ENCODE results near the gene LINGO1.

Gene LINGO1, protein sequence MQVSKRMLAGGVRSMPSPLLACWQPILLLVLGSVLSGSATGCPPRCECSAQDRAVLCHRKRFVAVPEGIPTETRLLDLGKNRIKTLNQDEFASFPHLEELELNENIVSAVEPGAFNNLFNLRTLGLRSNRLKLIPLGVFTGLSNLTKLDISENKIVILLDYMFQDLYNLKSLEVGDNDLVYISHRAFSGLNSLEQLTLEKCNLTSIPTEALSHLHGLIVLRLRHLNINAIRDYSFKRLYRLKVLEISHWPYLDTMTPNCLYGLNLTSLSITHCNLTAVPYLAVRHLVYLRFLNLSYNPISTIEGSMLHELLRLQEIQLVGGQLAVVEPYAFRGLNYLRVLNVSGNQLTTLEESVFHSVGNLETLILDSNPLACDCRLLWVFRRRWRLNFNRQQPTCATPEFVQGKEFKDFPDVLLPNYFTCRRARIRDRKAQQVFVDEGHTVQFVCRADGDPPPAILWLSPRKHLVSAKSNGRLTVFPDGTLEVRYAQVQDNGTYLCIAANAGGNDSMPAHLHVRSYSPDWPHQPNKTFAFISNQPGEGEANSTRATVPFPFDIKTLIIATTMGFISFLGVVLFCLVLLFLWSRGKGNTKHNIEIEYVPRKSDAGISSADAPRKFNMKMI

DNA sequence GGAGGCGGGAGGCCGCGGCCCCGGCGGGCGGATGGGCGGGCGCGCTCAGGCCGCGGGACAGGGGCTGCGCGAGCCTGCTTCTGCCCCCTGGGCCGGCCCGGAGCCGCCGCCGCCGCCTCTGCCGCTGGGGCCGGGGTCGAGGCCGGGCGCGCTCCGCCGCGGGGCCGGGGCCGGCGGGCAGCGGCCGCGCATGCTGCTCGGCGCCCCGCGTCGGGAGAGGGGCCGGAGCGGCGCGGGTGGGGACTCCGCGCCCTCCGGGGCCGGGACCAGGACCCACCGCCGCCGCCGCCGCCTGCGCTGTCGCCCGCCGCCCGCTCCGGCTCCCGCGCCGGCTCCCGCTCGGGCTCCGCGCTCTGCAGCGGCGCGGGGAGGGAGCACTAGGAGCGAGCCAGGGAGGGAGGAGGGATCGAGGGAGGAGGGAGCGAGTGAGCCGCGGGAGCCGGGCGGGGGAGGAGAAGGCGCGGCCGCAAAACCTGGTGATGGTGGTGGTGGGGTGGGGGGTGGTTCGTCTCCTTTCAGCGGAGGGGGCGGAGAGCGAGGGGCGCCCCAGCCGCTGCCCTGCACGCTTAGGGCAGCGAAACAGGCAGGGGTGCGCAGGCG lies at the start of gene LINGO1:
Gene LINGO1 (minus strand): TSS at position 379 of the 600 bp plus-strand sequence. CDS start 597 bp downstream, outside the sequence.
- DNase-seq = no peak

DNA sequence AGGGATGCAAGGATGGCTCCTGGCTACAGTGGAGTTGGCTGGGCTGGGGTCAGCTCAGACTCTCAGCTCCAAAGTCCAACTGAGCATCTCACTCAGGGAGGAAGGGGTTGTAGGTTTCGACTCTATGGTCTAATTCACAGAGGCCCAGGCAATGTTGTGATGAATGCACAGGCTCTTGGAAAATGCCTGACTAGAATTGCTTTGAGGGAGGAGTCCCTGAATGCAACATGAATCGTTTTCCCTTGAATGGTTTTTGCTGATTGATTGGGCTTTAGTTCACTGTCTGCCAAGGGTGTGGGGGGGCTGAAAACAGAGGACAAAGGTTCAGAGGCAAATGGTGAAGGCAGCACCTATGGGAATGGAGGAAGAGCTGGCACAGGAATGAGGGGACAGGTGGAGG lies 48.6 kb upstream of the LINGO1 start:
- DNase-seq = no peak

DNA sequence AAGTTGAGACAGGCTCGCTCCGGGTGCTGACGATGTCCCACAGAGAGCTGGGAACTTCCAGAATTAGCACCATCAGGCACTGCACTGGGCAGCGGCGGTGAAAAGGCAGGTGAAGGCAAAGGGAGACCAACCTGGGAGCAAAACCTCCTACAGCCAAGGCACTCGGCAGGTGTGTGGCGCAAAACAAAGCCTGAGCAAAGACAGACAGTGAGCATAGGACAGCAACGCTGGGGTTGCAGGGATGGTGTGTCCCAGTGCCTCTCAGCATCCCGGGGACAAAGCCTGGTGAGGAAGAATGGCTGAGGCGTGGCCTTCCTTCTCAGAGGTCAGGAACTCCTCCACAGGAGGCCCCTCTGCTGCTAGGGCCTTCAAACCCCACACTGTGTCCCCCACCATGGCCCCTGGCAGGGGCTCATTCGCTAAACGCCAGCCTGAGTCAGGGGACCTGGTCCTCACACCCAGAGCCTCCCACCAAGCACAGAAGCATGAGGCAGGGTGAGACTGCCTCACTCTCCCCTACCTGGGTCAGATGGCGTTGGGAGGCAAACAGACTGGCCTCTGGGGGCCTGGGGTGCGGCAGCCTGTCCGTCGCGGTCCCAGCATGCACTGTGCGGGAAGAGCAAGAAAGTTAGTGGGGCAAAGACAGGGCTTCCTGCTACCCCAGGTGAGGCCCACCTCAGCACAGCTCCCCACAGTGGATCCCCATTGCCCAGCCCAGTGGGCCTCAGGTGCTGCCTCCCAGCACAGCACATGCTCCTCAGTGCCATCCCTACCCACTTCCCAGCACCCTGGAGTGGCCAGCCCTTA lies 44.1 kb upstream of the LINGO1 start:
- no peak for DNase-seq

DNA sequence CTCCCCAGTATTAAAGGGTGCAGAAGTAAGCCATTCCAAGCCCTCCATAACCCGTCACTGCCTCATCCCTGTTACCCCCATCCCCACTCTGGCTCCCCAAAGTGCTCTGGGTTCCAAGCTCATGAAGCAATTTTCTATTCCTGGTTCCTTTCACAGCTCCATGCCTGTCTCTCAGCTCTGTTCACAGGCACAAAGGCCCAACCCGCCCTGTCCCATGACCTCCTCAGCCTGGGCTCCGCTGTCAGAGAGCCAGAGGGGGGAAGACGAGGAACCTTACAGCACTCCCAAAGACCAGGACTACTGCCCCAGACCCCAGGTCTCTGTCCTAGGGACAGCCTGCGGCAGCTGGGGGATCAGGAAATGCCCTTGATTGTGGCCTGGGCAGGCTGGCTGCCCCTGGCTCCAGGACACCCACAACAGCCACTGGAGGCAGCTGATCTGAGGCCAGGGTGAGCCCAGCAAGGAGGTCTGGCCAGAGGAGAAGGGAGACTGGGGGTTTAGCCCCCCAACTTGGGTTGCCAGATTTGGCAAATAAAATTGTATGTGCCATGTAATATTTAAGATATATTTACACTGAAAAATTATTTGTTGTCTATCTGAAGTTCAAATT lies 43.2 kb upstream of the LINGO1 start:
- no peak for DNase-seq

DNA sequence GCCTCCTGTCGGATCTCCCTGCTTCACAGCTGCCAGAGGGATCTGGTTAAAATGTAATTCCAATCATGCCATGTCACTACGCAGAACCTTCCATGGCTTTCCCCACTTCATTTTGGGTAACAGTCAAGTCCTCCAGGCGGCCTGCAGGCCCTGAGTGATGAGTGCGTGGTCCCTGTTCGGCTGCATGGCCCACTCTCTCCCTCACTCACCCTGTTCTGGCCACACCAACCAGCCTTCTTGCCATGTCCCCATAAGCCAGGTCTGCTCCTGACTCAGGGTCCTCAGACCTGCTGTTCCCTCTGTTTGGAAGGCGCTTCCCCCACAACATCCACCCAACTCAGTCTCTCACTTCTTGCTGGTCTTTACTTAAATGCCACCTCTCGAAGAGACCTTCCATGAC lies 41.6 kb upstream of the LINGO1 start:
- no peak for DNase-seq

DNA sequence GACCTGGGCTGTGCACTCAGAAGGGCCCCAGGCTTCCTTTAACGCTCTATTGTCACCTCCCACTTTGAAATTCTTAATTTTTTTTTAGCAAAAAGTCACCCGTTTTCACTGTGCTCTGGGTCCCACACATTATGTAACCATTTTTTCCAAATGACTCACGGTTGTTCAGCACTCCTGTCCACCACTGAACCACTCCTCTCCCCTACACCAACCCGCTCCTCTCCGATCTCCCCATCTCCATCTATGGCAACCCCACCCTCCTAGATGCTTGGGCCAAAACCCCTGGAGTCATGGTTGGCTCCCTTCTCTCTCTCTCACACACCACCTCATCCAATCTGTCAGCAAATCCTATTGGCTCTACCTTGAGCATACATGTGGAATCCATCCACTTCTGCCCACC lies 41.2 kb upstream of the LINGO1 start:
- DNase-seq = no peak

DNA sequence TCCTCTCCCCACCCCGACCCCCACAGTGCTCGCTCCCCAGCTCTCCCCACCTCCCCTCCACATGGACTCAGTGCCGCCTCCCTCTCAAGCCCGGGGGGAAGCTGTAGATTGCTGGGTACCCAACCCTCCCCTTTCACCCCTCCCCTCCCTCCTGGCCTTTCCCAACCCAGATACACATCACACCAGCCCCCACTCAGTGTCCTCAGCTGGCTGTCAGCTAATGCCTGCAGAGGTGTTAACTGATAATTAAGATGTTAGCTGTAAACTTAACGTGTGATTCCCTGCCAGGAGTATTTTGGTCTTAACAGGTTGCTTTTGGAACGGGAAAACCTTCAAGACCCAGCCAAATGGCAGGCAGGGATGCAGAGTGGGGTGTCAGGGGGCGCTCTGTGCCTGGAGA lies 39.4 kb upstream of the LINGO1 start:
- no peak for DNase-seq

DNA sequence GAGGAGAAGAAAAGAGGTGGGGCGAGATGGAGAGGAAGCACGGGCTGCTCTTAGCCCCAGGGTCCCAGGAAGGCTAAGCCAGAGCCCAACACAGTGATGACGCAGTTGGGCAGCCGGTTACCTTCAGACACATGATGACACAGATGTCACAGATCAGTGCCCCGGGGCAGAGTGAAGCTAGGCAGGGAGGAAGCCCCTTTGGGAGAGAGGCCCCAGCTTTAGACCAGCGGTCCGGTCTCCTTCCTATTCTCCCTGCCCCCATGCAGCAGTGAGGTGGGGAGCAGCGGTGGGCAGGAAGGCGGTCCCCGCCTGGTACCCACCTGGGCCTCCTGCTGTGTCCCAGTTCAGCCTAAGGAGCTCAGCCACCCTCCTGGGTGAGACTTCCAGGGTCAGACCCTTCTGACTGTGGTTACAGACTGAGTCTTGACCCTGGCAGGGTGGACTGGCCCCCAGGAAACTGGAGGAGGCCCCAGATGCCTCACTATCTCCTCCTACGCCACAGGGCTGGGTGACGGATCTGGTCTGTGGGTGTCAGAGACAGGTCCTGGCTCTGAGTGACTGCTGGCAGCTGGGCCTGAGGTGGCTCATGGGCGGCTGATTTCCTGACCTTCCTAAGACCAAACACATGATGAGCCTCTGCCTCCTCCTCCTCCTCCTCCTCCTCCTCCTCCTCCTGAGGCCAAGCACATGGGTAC lies 38.8 kb upstream of the LINGO1 start:
- DNase-seq = no peak

DNA sequence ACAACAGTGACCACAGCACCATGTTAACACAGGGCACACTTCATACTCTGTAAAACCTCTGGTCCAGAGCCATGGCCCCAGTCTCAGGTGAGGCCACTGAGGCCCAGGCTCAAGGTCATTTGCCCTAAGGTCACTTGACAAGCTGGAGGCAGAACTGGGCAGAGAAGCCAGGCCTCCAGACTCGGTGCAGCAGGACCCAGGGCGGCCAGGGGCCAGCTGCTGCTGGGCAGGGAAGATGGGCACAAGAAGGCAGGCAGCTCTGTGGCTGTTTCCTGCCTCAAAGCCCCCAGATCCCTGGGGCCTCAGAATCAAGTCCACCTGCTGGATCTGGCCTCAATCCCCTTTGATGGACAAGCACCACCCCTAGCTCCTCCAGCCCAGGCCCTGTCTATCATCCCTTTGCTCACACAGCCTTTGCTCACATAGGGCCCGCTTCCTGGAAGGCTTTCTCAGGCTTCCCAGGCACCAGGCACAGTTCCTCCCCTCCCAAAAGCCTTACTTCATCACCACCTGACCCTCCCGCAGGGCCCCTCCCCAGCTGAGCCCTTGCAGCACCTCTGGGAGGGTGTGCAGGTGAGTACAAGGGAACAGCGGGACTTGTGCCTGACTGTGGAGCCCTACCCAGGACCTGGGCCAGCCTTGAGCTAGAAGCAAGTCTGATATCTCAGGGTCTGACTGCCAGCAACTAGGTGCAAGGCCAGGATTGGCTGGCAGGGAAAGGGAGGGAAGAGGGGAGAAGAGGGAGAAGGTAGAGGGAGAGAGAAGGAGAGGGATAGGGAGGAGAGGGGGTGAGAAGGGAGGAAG lies 38.0 kb upstream of the LINGO1 start:
- no peak for DNase-seq

DNA sequence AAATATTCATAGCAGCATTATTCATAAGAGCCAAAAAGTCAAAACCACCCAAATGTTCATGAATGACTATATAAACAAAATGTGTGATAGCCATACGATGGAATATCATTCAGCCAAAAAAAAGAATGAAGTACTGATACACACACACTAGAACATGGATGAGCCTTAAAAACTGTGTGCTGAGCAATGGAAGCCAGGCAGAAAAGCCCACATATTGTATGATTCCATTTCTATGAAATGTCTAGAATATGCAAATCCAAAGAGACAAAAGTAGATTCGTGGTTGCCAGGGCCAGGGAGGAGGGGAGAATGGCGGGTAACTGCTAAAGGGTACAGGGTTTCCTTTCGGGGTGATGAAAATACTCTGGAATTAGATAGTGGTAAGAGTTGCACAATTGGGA lies 37.2 kb upstream of the LINGO1 start:
- no peak for DNase-seq

DNA sequence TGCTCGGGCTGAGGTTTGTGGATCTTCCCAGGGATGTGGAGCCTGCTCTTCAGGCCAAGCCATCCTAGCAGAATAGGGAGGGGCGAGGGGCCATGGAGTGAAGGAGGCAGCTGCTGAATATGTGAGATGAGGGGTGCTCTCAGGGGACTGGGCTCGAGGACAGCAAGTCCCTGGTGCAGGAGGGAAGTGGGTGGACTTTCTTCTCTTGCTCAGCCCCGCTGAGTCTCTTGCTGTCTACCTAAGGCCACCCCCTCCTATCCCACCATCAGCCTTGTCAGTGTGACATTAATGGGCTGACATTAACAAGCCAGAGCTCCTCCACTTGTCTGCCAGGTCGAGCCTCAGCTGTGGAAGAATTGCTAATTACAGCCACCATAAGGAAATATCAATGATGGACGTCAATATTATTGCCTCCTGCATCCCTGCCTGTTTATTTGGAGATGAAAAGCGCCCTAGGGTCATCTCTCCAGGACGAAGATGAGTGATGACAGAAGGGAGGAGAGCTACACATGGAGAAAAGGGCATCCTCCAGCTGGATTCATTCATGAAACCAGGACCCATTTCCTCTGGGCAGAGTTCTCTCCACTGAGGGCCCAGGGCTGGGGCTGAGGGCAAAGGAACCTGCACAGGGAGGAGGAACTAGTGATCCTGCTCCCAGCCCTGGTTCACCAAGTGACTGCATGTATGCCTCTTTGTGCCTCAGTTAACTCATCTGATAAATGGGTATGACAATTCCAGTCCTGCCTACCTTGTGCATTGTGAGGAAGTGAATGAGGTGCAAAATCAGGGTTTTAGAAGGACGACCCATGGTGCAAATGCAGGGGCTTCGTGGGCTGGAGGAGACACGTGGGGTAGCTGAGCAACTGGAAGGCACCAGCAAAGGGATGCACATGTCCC lies 34.9 kb upstream of the LINGO1 start:
- no peak for DNase-seq

DNA sequence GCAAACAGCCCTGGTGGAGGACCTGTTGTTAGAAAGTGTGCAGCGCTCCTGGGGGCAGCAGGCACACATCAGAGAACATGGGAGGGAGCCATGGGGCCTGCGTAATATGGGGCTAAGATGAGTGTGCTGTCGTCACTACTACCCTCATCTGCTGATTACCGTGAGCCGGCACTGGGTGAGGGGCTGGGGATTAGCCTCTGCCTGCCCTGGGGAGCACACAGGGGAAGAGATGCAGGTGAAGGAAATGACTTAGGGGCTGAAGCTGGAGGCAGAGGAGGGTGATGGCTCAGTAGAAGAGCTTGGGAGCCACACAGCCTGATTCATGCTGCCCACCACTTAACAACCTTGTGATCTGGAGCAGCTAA lies 33.6 kb upstream of the LINGO1 start:
- DNase-seq = no peak

DNA sequence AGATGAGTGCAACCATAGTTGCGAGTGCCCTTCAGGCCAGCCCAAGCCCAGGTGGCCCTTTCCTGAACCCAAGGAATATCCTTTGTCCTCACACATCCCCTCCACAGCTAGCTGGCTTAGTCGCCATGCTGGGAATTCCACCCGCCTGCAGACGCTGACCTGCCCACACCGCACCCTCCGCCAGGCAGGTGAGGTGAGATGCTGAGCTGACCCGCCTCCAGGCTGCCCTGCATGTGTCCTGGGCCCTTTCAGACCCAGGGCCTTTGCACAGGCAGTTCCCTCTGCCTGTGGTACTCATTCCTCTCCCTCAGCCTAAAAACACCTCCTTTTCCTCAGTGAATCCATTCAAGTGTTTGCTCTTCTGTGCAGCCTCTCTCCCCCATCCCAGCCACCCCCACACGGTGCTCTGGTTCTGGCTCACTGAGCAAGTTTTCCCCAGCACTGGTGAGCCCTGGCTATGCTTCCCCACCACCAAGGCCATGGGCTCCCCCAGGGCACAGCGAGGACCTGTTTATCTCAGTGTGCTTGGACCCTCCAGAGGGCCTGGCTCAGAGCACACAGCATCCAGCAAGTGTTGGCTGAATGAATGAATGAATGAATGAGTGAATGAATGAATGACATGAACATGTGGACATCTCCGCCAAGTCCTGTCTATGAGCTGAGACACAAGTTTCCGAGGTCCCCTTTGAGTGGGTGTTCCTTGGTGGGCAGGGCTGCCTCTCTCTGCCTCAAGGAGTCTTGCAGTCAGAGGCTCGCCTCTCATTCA lies 33.0 kb upstream of the LINGO1 start:
- no peak for DNase-seq

DNA sequence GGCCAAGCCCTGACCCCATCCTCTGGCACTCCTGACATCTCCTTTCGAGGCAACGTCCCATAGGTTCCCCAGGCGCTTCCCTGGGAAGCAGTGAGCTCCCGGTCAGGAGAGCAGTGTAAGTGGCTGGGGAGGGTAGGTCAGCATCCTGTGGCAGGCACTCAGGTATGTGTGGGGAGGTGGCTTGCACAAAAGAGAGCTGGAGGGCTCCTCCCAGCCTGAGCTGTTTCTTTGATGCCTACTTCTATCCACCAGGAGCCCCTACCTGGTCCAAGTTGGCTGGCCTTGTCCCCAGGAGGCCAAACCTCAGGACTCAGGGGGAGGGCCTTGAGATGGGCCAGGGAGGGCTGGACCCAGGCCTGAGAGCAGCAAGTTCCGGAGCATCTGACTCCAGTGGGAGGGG lies 31.7 kb upstream of the LINGO1 start:
- DNase-seq = no peak

DNA sequence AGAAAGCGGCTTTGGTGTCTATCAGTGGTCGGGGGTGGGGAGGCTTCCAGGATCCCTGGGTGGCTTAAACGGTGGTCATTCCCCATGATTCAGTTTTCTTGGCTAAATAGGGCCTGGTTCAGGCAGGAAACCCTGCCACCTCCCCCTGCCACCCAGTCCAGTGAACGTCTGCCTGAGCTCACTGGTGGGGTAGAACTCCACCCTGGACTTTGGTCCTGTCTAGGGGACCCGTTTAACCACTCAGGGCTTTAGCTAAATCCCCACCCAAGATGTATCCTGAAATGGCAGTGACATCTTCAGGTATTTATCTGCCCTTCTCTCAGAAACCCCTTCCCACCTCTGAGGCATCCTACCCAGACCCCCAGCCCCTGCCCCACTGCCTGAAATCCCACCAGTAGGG lies 30.5 kb upstream of the LINGO1 start:
- DNase-seq = no peak

DNA sequence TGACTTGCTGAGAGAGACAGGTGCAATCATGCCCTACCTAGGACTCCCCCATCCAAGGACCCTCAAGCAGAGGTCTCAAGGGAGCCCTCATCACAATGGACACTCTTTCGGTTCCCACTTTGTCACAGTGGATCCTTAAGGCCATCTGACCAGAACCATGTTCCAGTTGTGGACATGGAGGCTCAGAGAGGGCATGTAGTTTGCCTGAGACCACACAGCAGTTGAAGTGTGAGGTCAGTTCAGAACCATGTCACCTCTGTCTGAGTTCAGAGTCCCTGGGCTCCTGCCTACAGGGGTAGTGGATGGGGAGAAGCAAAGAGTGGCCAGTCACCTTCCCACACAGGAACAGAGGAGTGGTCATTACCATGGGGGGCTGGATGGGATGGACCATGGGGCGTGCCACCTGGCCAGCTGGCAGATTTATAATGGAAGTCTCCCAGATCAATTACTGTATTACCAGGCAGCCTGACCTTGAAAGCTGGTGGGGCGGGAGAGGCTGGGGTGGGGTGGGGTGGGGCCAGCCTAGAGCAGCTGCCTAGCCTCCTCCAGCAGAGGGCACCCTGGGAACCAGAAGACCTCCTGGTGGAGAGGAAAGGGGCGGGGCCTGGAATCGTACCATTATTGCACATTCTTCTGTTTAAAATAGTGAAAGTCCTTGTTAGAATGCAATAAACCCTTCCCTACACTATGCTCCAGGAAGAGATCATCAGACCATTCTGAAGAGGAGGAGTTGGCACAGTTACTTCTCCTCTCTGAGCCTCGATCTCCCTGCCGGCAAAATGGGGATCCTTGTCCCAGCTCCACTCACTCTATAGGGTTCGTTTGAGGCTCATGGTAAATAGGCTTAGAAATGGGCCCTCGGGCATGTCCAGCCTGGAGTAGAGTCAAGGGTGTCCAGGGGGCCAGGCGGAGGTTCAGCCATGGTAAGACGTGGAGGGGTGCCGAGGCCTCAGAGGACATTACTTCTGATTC lies 26.9 kb upstream of the LINGO1 start:
- peak; percentile 9 for DNase-seq

DNA sequence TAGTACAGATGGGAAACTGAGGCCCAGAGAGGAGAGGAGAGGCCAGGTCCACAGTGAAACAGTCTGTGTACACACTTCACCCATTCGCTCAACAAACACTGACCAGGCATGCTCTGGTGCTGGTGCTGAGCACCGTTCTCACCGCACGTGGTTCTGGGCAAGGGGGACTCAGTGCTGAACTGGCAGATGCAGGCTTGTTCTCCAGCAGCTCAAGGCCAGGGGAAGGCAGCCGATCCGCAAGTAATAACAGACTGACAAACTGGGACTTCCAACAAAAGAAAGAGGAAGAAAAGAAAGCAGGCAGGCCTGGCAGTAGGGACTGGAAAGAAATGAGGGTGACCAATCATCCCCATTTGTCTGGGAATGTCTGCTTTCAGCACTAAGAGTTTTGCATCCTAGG lies 25.6 kb upstream of the LINGO1 start:
- DNase-seq = no peak

DNA sequence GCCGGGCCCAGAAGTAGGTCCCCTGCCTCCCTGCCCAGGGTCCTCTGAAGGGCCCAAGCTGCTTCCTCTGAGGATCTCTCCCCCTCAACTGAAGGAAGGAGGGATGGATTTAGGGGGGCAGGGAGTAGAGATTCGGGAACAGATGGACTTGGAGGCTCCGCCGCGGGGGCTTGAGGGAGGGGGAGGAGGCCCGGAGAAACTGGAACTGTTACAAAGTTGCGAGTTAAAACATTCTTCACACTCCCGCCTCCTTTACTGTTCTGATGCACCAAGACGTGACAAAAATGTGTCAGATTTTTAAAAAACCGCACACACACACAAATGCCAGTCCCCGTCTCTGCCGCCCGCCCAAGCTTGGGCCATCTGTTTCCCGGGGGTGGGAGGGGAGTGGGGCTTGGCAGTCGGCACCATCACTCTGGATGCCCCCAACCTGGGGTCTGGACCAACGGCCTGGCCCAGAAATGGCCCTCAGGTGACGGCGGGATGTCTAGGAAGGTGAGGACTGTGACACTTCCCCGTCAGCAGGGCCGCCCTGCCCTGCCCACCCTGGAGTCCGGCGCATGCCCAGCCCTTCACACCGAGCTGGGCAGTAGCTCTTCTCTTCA lies 25.0 kb upstream of the LINGO1 start:
- no peak for DNase-seq

Measured in kidney glomerular epithelial cell (primary cell).